Keratinocyte (primary cell): ENCODE measurements around the gene CDKN2D. TPM values are rescaled to one million over a fixed set of nuclear protein-coding genes. Genes with fewer than 3 reads are reported as not detected.
A peak's percentile ranks its signal among the peaks of the same experiment; 100 is the strongest.

Experiments used
- DNase-seq: peaks from one replicate; pipeline ENCODE4 v3.0.0-alpha.2; 2011; ENCODE audit warnings: low read depth, missing footprints, low spot score
- FAIRE-seq: peaks from 2 replicates; lab custom pipeline; 2011; peaks lifted over from hg19 to GRCh38; lab: Jason Lieb, UNC
- H2AFZ ChIP-seq: 2 replicates; pipeline ENCODE4 v1.6.0; 2012; ENCODE audit warnings: low read length, control low read depth, inconsistent platforms; ENCODE audit not compliant: control insufficient read depth
- H3K27ac ChIP-seq: 2 replicates; pipeline ENCODE4 v1.5.1; 2011; ENCODE audit warnings: low read length; ENCODE audit not compliant: control insufficient read depth, insufficient read depth
- H3K27me3 ChIP-seq: 3 replicates; pipeline ENCODE4 v1.6.0; 2011; ENCODE audit warnings: low read length; ENCODE audit not compliant: control insufficient read depth, insufficient read depth; ENCODE audit errors: extremely low read depth
- H3K36me3 ChIP-seq, 2 experiments: 2 replicates in 1 of 2; 3 replicates in 1 of 2; pipeline ENCODE4 v1.5.1; 2011; ENCODE audit warnings: low read length in 2 of 2, mild to moderate bottlenecking in 1 of 2; ENCODE audit not compliant: control insufficient read depth in 2 of 2, insufficient read depth in 2 of 2; ENCODE audit errors: extremely low read depth in 1 of 2
- H3K4me1 ChIP-seq: 3 replicates; pipeline ENCODE4 v1.5.1; 2011; ENCODE audit warnings: low read length; ENCODE audit not compliant: control insufficient read depth, insufficient read depth; ENCODE audit errors: extremely low read depth
- H3K4me2 ChIP-seq: 3 replicates; pipeline ENCODE4 v1.6.0; 2011; ENCODE audit warnings: low read depth, low read length; ENCODE audit not compliant: control insufficient read depth, insufficient read depth; ENCODE audit errors: extremely low read depth
- H3K4me3 ChIP-seq, 3 experiments: fragments of 200-600 bp in 1 of 3; sonication (generic) in 1 of 3; 2 replicates in 2 of 3; 3 replicates in 1 of 3; pipeline ENCODE4 v1.5.1; 2011 to 2016; ENCODE audit warnings: low read length in 3 of 3, mild to moderate bottlenecking in 3 of 3, control low read depth in 2 of 3, inconsistent platforms in 1 of 3, low read depth in 1 of 3, mixed read lengths in 1 of 3, mixed run types in 1 of 3, moderate library complexity in 1 of 3; ENCODE audit not compliant: control insufficient read depth in 2 of 3, insufficient read depth in 2 of 3; ENCODE audit errors: extremely low read depth in 1 of 3
- H3K79me2 ChIP-seq: 2 replicates; pipeline ENCODE4 v1.6.0; 2012; ENCODE audit warnings: low read length; ENCODE audit not compliant: control insufficient read depth, insufficient read depth
- H3K9ac ChIP-seq: 3 replicates; pipeline ENCODE4 v1.6.0; 2011; ENCODE audit warnings: low read length; ENCODE audit not compliant: control insufficient read depth, insufficient read depth; ENCODE audit errors: extremely low read depth
- H3K9me1 ChIP-seq: 3 replicates; pipeline ENCODE4 v1.6.0; 2011; ENCODE audit warnings: low read length; ENCODE audit not compliant: control insufficient read depth, insufficient read depth; ENCODE audit errors: extremely low read depth
- H3K9me3 ChIP-seq: 2 replicates; pipeline ENCODE4 v1.5.1; 2012; ENCODE audit warnings: low read depth, low read length; ENCODE audit not compliant: control insufficient read depth
- H4K20me1 ChIP-seq: 3 replicates; pipeline ENCODE4 v1.6.0; 2011; ENCODE audit warnings: low read length; ENCODE audit not compliant: control insufficient read depth, insufficient read depth; ENCODE audit errors: extremely low read depth
- CTCF ChIP-seq, 3 experiments: IDR thresholded peaks in 1 of 3; conservative IDR thresholded peaks in 1 of 3; optimal IDR thresholded peaks in 1 of 3; 2 replicates in 2 of 3; 3 replicates in 1 of 3; pipeline versions ENCODE3 to v1.5.1; 2011; ENCODE audit warnings: low read length in 3 of 3, mild to moderate bottlenecking in 3 of 3, moderate library complexity in 2 of 3, control low read depth in 1 of 3, inconsistent platforms in 1 of 3; ENCODE audit not compliant: insufficient read depth in 2 of 3; ENCODE audit errors: extremely low read depth in 1 of 3
- EZH2 ChIP-seq: IDR thresholded peaks from one replicate; pipeline ENCODE4 v1.6.1; 2012; ENCODE audit warnings: inconsistent platforms, mild to moderate bottlenecking, low read length, moderate library complexity
- dilution Hi-C: fragments of 300-500 bp; cut with MboI; formaldehyde crosslinking; loops from one replicate; pipeline ENCODE4 v1.7.0; 2020; ENCODE audit warnings: low sequenced_read_pairs; ENCODE audit not compliant: extremely low pct_ligation_motif_present
- polyA plus RNA-seq, 5 experiments: library from polyadenylated mRNA; depleted of rRNA in 3 of 5; stranded (reverse) in 3 of 5; stranded (forward) in 1 of 5; unstranded in 1 of 5; fragments of >200 nt; gene quantifications; 1 replicate in 1 of 5; 2 replicates in 3 of 5; 3 replicates in 1 of 5; pipeline versions ENCODE4 v1.2.1 to v1.2.3, GENCODE V29; 2011 to 2012; ENCODE audit warnings: missing spikeins in 2 of 5, low read depth in 1 of 5, low replicate concordance in 1 of 5
- small RNA-seq, 3 experiments: library from RNA; depleted of rRNA; stranded (forward); fragments of <200 nt; gene quantifications; one replicate each; pipeline ENCODE3, GENCODE V24; 2012; ENCODE audit warnings: low read depth in 3 of 3, low replicate concordance in 1 of 3; ENCODE audit not compliant: insufficient read length in 3 of 3

The CDKN2D gene
- polyA plus RNA-seq, 1 donor (not counting 4 experiments of a cell fraction or from before 2014, with no cell fraction given), result 3.9 TPM

DNA sequence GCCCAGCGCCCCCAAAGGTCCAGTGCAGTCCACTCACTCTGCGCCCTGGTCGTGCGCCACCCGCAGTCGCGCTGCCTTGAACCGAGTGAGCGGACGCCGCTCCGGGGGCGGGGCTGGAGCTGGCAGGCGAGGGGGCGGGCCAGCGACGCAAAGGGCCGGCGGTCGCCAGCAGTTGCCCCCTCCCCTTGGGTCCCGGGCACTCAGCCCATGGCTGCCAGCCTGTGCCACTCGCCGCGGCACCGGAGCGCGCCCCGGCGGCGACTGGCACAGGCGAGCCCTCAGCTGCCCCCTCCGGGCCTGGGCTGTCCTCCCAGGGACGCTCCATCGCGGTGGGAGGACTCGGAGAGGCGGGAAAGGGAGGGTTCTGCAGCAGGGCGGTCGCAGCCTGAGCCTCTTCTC is 51.4 kb downstream of the CDKN2D start, which contains the start of gene S1PR5:
S1PR5 (minus strand) TSS at position 87 of the 399 bp plus-strand sequence. CDS start 2,436 bp downstream, outside the sequence.
- TF ChIP-seq CTCF (optimal IDR thresholded peaks at IDR 0.05 in 1 of 3, IDR thresholded peaks at IDR 0.05 in 1 of 3, conservative IDR thresholded peaks at IDR 0.05 in 1 of 3; ENCODE audit: extremely low read depth in 1 of 3, insufficient read depth in 2 of 3, low read length in 3 of 3) (peak in 1 of 3 experiments; percentile 38), EZH2 (no peak)
- peaks cover 5 to 12% of the 10 kb centered on the region in 2 experiments for H3K36me3 ChIP-seq
- peak within 1 kb of the TSS; percentile 48 for H3K9ac ChIP-seq
- no peaks in the 10 kb centered on the region for H4K20me1 ChIP-seq
- H3K27ac ChIP-seq, result peak within 1 kb of the TSS; percentile 42
- H2AFZ ChIP-seq, result peak within 1 kb of the TSS; percentile 41
- H3K4me2 ChIP-seq, result peak within 1 kb of the TSS; percentile 96
- peaks cover 37% of the 10 kb centered on the region for H3K79me2 ChIP-seq
- peak within 1 kb of the TSS; percentile 65 to 86 (median 77) for H3K4me3 ChIP-seq
- H3K27me3 ChIP-seq, result no peaks in the 10 kb centered on the region
- H3K4me1 ChIP-seq, result peaks cover 42% of the 10 kb centered on the region
- DNase-seq, result no peak
- H3K9me3 ChIP-seq, result no peaks in the 10 kb centered on the region
- no peak for FAIRE-seq
- dilution Hi-C loops, result no loop called here
- H3K9me1 ChIP-seq, result no peaks in the 10 kb centered on the region

DNA sequence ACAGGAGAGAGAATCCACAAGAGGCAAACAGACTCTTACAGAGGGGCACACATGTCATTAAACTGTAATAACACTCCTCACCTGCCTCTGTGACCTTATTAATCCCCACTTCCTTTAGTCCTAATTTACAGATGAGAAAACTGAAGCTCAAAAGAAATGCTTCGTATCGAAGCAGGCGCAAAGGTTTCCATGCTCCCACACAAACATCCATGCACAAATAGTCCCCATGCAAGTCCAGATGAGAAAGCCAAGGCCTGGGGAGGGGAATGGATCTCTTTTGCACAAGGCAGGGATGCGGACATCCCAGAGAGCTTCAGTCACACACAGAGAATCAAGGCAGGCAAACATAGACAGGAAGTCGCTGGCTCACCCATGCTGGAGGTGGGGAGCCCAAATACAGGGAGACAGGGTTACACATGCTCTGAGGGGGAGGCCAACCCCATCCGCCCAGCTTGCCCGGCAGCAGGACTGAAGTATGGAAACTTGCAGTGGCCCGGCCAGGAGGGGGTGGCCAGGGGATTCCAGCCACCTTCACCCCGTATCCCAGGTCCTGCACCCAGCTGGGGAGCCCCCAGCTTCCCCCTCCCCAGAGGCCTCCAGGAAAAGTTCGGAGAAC is 52.0 kb downstream of the CDKN2D start:
- Histone ChIP-seq H3K9me3 (no peaks in the 10 kb centered on the region), H3K4me2 (peak overlapping the region; percentile 96), H3K4me1 (peaks cover 41% of the 10 kb centered on the region), H2AFZ (peak overlapping the region; percentile 41), H3K27ac (peak overlapping the region; percentile 42), H3K9ac (peak overlapping the region; percentile 28), H4K20me1 (no peaks in the 10 kb centered on the region), H3K79me2 (peaks cover 37% of the 10 kb centered on the region), H3K27me3 (no peaks in the 10 kb centered on the region), H3K9me1 (no peaks in the 10 kb centered on the region), H3K36me3 (peaks cover 5 to 12% of the 10 kb centered on the region in 2 experiments), H3K4me3 (peak overlapping the region; percentile 65 to 86 (median 77))
- FAIRE-seq (peak; percentile 89), DNase-seq (no peak)
- dilution Hi-C loops, result no loop called here
- TF ChIP-seq CTCF (optimal IDR thresholded peaks at IDR 0.05 in 1 of 3, IDR thresholded peaks at IDR 0.05 in 1 of 3, conservative IDR thresholded peaks at IDR 0.05 in 1 of 3; ENCODE audit: extremely low read depth in 1 of 3, insufficient read depth in 2 of 3, low read length in 3 of 3) (no peak), EZH2 (no peak)

Small RNAs within 50 kb of the gene (small RNA-seq; reads per million reads assigned to genes)
- gene MIR1238 (0 reads per million in 3 experiments), gene RNU7-140P (0 reads per million in 3 experiments)

Other genes with a start within 250 kb of the CDKN2D start
- 0.80 to 5.9 TPM (median 0.84 TPM) in 3 replicates for gene RAVER1, start 235.4 kb downstream of the CDKN2D start, polyA plus RNA-seq
- gene ICAM3, start 229.4 kb downstream of the CDKN2D start, polyA plus RNA-seq, result 3.4 to 5.5 TPM (median 4.7 TPM) in 3 replicates
- gene TYK2, start 188.4 kb downstream of the CDKN2D start, polyA plus RNA-seq, result 32.6 to 42.6 TPM (median 34.1 TPM) in 3 replicates
- 376 to 433 TPM (median 415 TPM) in 3 replicates for gene CDC37, start 165.4 kb downstream of the CDKN2D start, polyA plus RNA-seq
- 0.05 to 0.24 TPM (median 0.09 TPM) in 3 replicates for gene PDE4A, start 148.4 kb downstream of the CDKN2D start, polyA plus RNA-seq
- 29.6 to 46.2 TPM (median 35.8 TPM) in 3 replicates for gene KEAP1, start 65.6 kb downstream of the CDKN2D start, polyA plus RNA-seq
- 9.4 to 10.5 TPM (median 10.3 TPM) in 3 replicates for gene S1PR5, start 51.5 kb downstream of the CDKN2D start, polyA plus RNA-seq
- 12.6 to 17.9 TPM (median 15.5 TPM) in 3 replicates for gene ATG4D, start 25.1 kb downstream of the CDKN2D start, polyA plus RNA-seq
- gene KRI1, start 3.0 kb downstream of the CDKN2D start, polyA plus RNA-seq, result 13.4 to 19.0 TPM (median 13.5 TPM) in 3 replicates
- 83.1 to 122 TPM (median 109 TPM) in 3 replicates for gene AP1M2, start 18.3 kb upstream of the CDKN2D start, polyA plus RNA-seq
- gene SLC44A2, start 56.6 kb upstream of the CDKN2D start, polyA plus RNA-seq, result 78.7 to 148 TPM (median 94.7 TPM) in 3 replicates
- gene ILF3, start 85.4 kb upstream of the CDKN2D start, polyA plus RNA-seq, result 81.0 to 173 TPM (median 162 TPM) in 3 replicates
- 25.9 to 34.6 TPM (median 31.3 TPM) in 3 replicates for gene QTRT1, start 132.5 kb upstream of the CDKN2D start, polyA plus RNA-seq
- 60.1 to 71.4 TPM (median 63.5 TPM) in 3 replicates for gene DNM2, start 149.1 kb upstream of the CDKN2D start, polyA plus RNA-seq